HG02870 (cell line): ENCODE data around the gene SORBS2.

Experiments
- ATAC-seq: cut with Tn5 transposase; IDR thresholded peaks from one replicate; pipeline ENCODE4 v1.9.1; 2021; ENCODE audit warnings: mild to moderate bottlenecking, moderate library complexity; ENCODE audit not compliant: unreplicated experiment

The SORBS2 gene

GRCh38 chr4:185835814-185836213, 23.8 kb upstream of the SORBS2 start:
- ATAC-seq: no peak

GRCh38 chr4:185835336-185835735, 23.3 kb upstream of the SORBS2 start:
- ATAC-seq: no peak

- ATAC-seq: no peak
Observed at GRCh38 chr4:185834778-185835177, 22.8 kb upstream of the SORBS2 start.

GRCh38 chr4:185834088-185834487, 22.1 kb upstream of the SORBS2 start:
- ATAC-seq: no peak

GRCh38 chr4:185833055-185833598, 21.1 kb upstream of the SORBS2 start:
- no peak for ATAC-seq

GRCh38 chr4:185831125-185831815, 19.3 kb upstream of the SORBS2 start:
- no peak for ATAC-seq

- no peak for ATAC-seq
Observed at GRCh38 chr4:185830263-185830994, 18.4 kb upstream of the SORBS2 start.

- no peak for ATAC-seq
Observed at GRCh38 chr4:185826381-185826780, 14.4 kb upstream of the SORBS2 start.

GRCh38 chr4:185825737-185826136, 13.7 kb upstream of the SORBS2 start:
- ATAC-seq: no peak

- no peak for ATAC-seq
Observed at GRCh38 chr4:185822791-185823190, 10.8 kb upstream of the SORBS2 start.

GRCh38 chr4:185821029-185821419, 9.0 kb upstream of the SORBS2 start:
- ATAC-seq: no peak

- no peak for ATAC-seq
Observed at GRCh38 chr4:185820146-185821028, 8.4 kb upstream of the SORBS2 start.

GRCh38 chr4:185819144-185819543, 7.2 kb upstream of the SORBS2 start:
- no peak for ATAC-seq

GRCh38 chr4:185817403-185817818, 5.4 kb upstream of the SORBS2 start:
- no peak for ATAC-seq

GRCh38 chr4:185813133-185813532, 1.1 kb upstream of the SORBS2 start:
- ATAC-seq: no peak

- no peak for ATAC-seq
Observed at GRCh38 chr4:185810746-185811508, 1.1 kb downstream of the SORBS2 start.

- ATAC-seq: no peak
Observed at GRCh38 chr4:185809533-185810071, 2.4 kb downstream of the SORBS2 start.

GRCh38 chr4:185809121-185809520, 2.9 kb downstream of the SORBS2 start:
- ATAC-seq: no peak

- no peak for ATAC-seq
Observed at GRCh38 chr4:185805979-185806378, 6.0 kb downstream of the SORBS2 start.

GRCh38 chr4:185805262-185805802, 6.7 kb downstream of the SORBS2 start:
- no peak for ATAC-seq
